Left lung (tissue), 10 donors: ENCODE measurements around the gene SLC37A4. TPM values are rescaled to one million over a fixed set of nuclear protein-coding genes. Genes with fewer than 3 reads are reported as not detected.

Experiments
- ATAC-seq: fragments of 200-7000 bp; cut with Tn5 transposase; one replicate; pipeline ENCODE4 v1.9.1; 2020; ENCODE audit warnings: moderate library complexity
- DNase-seq, 4 donors: peaks; one replicate each; pipeline ENCODE4 v3.0.0-alpha.2; 2013 to 2020
- H3K27ac ChIP-seq, 2 donors: fragments of 200-600 bp; sonication (generic) in 1 of 2; one replicate each; pipeline versions ENCODE4 v1.5.0 to v1.8.0; 2020 to 2021
- H3K27me3 ChIP-seq, 2 donors: fragments of 200-600 bp; sonication (generic) in 1 of 2; one replicate each; pipeline versions ENCODE4 v1.5.0 to v1.8.0; 2020 to 2021
- H3K36me3 ChIP-seq, 2 donors: fragments of 200-600 bp; sonication (generic) in 1 of 2; one replicate each; pipeline versions ENCODE4 v1.5.0 to v1.8.0; 2020 to 2021
- H3K4me1 ChIP-seq, 2 donors: fragments of 200-600 bp; one replicate each; pipeline ENCODE4 v1.8.0; 2021
- H3K4me3 ChIP-seq, 2 donors: fragments of 200-600 bp; sonication (generic) in 1 of 2; one replicate each; pipeline versions ENCODE4 v1.5.0 to v1.8.0; 2020 to 2021; ENCODE audit warnings: mild to moderate bottlenecking in 1 of 2
- H3K9me3 ChIP-seq, 2 donors: fragments of 200-600 bp; sonication (generic) in 1 of 2; one replicate each; pipeline versions ENCODE4 v1.5.0 to v1.8.0; 2020 to 2021
- CTCF ChIP-seq, 2 donors: fragments of 200-600 bp; sonication (generic) in 1 of 2; IDR thresholded peaks; one replicate each; pipeline versions ENCODE4 v1.5.0 to v1.8.0; 2021; ENCODE audit warnings: antibody characterized with exemption in 2 of 2
- intact Hi-C, 2 donors: fragments of 100-400 bp; cut with DNase I; formaldehyde crosslinking; loops; one replicate each; pipeline versions ENCODE4 v1.11.2 to v1.14.2; 2022
- polyA plus RNA-seq, 6 donors: library from polyadenylated mRNA; unstranded; fragments of 120-200 nt; gene quantifications; one replicate each; pipeline ENCODE4 v1.2.1, GENCODE V29; 2013; ENCODE audit not compliant: insufficient read length in 6 of 6
- total RNA-seq, 2 donors: library from RNA; stranded (reverse); fragmentation: NEBNext Ultra II Directional; extraction: Animal tissue kit (Norgen Biotek cat#: 25700); gene quantifications; one replicate each; pipeline ENCODE4 v1.2.1, GENCODE V29; 2021
- donor health status: DM: no; HTN: yes; CAD: no.
- donor health status: DM: no; HTN: no; CAD: no.

Gene SLC37A4
- total and polyA plus RNA-seq, 8 donors = 17.8 to 28.8 (median 25.5) TPM

- intact Hi-C loops = no loop called here
- H3K27ac ChIP-seq = no peak overlapping the region
Observed at GRCh38 chr11:119027561-119028345, 2.9 kb downstream of the SLC37A4 start.

GRCh38 chr11:119026970-119027369 is 3.7 kb downstream of the SLC37A4 start:
- ATAC-seq (no peak), DNase-seq (no peak)
- Histone ChIP-seq H3K36me3 (peaks cover 0 to 52% of the 10 kb centered on the region in 2 donors), H3K4me3 (no peak overlapping the region), H3K4me1 (peaks cover 15 to 42% of the 10 kb centered on the region in 2 donors), H3K9me3 (no peaks in the 10 kb centered on the region), H3K27me3 (no peaks in the 10 kb centered on the region), H3K27ac (no peak overlapping the region)
- TF ChIP-seq CTCF (IDR thresholded peaks at IDR 0.05) = no peak
- intact Hi-C loops = no loop called here

More at GRCh38 chr11:119027561-119028345, 2.9 kb downstream of the SLC37A4 start:
- no peak for TF ChIP-seq CTCF (IDR thresholded peaks at IDR 0.05)
- Histone ChIP-seq H3K9me3 (no peaks in the 10 kb centered on the region), H3K4me3 (no peak overlapping the region), H3K4me1 (peaks cover 15 to 39% of the 10 kb centered on the region in 2 donors), H3K36me3 (peaks cover 0 to 44% of the 10 kb centered on the region in 2 donors), H3K27me3 (no peaks in the 10 kb centered on the region)
- ATAC-seq = no peak
- no peak for DNase-seq

- intact Hi-C loops = no loop called here
- H3K27ac ChIP-seq = peak overlapping the region in 1 of 2 donors; percentile 46
Observed at GRCh38 chr11:119025978-119026766, 4.5 kb downstream of the SLC37A4 start.

GRCh38 chr11:119025541-119025940 is 5.1 kb downstream of the SLC37A4 start:
- H3K27me3 ChIP-seq = no peaks in the 10 kb centered on the region
- no peaks in the 10 kb centered on the region for H3K9me3 ChIP-seq
- no peak overlapping the region for H3K4me3 ChIP-seq
- H3K27ac ChIP-seq = peak overlapping the region in 1 of 2 donors; percentile 46
- DNase-seq (no peak), ATAC-seq (no peak)
- intact Hi-C loops = no loop called here
- peaks cover 15 to 51% of the 10 kb centered on the region in 2 donors for H3K4me1 ChIP-seq
- TF ChIP-seq CTCF (IDR thresholded peaks at IDR 0.05) = no peak
- H3K36me3 ChIP-seq = peaks cover 0 to 59% of the 10 kb centered on the region in 2 donors

More at GRCh38 chr11:119025978-119026766, 4.5 kb downstream of the SLC37A4 start:
- no peak for DNase-seq
- no peaks in the 10 kb centered on the region for H3K9me3 ChIP-seq
- H3K4me3 ChIP-seq = no peak overlapping the region
- peaks cover 0 to 59% of the 10 kb centered on the region in 2 donors for H3K36me3 ChIP-seq
- H3K27me3 ChIP-seq = no peaks in the 10 kb centered on the region
- no peak for TF ChIP-seq CTCF (IDR thresholded peaks at IDR 0.05)
- peaks cover 15 to 49% of the 10 kb centered on the region in 2 donors for H3K4me1 ChIP-seq
- no peak for ATAC-seq

- Histone ChIP-seq H3K4me3 (no peak overlapping the region), H3K27me3 (no peaks in the 10 kb centered on the region), H3K27ac (peak overlapping the region in 1 of 2 donors; percentile 46), H3K4me1 (peaks cover 17 to 53% of the 10 kb centered on the region in 2 donors), H3K9me3 (no peaks in the 10 kb centered on the region), H3K36me3 (peaks cover 0 to 59% of the 10 kb centered on the region in 2 donors)
- intact Hi-C loops = no loop called here
- no peak for TF ChIP-seq CTCF (IDR thresholded peaks at IDR 0.05)
- ATAC-seq (no peak), DNase-seq (no peak)
Observed at GRCh38 chr11:119025099-119025473, 5.6 kb downstream of the SLC37A4 start.
